A673 (cell line): ENCODE data around the gene WNT3.

Experiments used
- EZH2 ChIP-seq: fragments of 200-600 bp; sonication (generic); IDR thresholded peaks from 2 replicates; pipeline ENCODE4 v1.6.1; 2017; ENCODE audit warnings: borderline replicate concordance, low read depth, mild to moderate bottlenecking, mixed read lengths, antibody characterized with exemption, low read length; ENCODE audit not compliant: poor library complexity, severe bottlenecking
- TF ChIP-seq, protein P1 (sequence below): fragments of 300-800, 200-600 bp; sonication (generic); conservative IDR thresholded peaks from 2 replicates; pipeline ENCODE4 v1.5.1; 2017; ENCODE audit warnings: low read depth, mild to moderate bottlenecking, antibody characterized with exemption, low read length, moderate library complexity, mixed read lengths

- TF ChIP-seq, protein P1, sequence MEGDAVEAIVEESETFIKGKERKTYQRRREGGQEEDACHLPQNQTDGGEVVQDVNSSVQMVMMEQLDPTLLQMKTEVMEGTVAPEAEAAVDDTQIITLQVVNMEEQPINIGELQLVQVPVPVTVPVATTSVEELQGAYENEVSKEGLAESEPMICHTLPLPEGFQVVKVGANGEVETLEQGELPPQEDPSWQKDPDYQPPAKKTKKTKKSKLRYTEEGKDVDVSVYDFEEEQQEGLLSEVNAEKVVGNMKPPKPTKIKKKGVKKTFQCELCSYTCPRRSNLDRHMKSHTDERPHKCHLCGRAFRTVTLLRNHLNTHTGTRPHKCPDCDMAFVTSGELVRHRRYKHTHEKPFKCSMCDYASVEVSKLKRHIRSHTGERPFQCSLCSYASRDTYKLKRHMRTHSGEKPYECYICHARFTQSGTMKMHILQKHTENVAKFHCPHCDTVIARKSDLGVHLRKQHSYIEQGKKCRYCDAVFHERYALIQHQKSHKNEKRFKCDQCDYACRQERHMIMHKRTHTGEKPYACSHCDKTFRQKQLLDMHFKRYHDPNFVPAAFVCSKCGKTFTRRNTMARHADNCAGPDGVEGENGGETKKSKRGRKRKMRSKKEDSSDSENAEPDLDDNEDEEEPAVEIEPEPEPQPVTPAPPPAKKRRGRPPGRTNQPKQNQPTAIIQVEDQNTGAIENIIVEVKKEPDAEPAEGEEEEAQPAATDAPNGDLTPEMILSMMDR, result no peak
- TF ChIP-seq EZH2, result no peak
These were observed 46.6 kb upstream of the WNT3 start for GRCh38 chr17:46865100-46865499.
